GM12873 (cell line): ENCODE results near the gene TRIM28.

ENCODE experiments used
- CTCF ChIP-seq: IDR thresholded peaks from 2 replicates; pipeline ENCODE4 v1.5.1; 2012; ENCODE audit warnings: low read depth, mild to moderate bottlenecking, moderate library complexity, low read length, control low read depth; ENCODE audit not compliant: insufficient read depth; ENCODE audit errors: missing control alignments

Gene TRIM28

GRCh38 chr19:58586133-58586765 is 42.4 kb downstream of the TRIM28 start:
- TF ChIP-seq CTCF, result no peak
